GM12801 (cell line): ENCODE results near the gene FILIP1L.

Source experiments
- TF ChIP-seq, protein P1 (sequence below): IDR thresholded peaks from one replicate; pipeline ENCODE4 v1.5.1; 2011; ENCODE audit warnings: control low read depth; ENCODE audit not compliant: insufficient read length; ENCODE audit errors: extremely low read depth

Gene FILIP1L

DNA sequence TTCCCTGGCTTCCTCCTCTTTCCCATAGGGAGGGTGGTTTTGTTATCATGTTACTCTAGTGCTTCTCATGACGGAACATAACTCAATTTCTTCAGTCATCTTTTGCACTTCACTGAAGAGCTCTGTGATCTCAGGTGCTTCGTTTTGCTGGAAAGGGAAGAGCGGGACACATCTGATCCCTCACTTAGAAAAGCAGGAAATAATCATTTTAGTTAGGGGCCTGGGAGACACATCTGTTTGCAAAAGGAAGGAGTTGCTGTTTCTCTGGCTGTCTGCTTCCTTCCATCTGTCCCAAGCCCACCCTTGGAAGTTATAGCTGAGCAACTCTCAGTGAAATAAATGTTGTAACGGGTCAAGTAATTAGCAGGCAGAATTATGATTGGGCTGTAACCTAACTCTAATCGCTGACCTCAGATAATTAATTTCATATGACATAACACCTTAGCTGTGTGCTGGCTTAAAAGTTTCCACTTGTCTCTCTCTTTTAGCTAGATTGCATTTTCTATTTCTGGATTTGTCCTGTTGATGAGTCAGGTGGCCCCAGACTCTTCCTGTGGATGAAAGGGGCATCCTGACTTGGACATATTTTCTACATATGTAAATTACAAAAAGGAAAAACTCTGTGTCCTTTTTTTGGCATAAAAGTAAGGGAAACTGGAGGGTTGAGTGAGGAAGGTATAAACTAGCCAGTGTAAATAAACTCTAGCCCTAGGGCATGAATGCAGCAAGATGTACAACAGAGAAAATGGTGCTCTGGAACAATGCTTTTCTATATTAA, 11.0 kb upstream of the FILIP1L start:
- TF ChIP-seq, protein P1, sequence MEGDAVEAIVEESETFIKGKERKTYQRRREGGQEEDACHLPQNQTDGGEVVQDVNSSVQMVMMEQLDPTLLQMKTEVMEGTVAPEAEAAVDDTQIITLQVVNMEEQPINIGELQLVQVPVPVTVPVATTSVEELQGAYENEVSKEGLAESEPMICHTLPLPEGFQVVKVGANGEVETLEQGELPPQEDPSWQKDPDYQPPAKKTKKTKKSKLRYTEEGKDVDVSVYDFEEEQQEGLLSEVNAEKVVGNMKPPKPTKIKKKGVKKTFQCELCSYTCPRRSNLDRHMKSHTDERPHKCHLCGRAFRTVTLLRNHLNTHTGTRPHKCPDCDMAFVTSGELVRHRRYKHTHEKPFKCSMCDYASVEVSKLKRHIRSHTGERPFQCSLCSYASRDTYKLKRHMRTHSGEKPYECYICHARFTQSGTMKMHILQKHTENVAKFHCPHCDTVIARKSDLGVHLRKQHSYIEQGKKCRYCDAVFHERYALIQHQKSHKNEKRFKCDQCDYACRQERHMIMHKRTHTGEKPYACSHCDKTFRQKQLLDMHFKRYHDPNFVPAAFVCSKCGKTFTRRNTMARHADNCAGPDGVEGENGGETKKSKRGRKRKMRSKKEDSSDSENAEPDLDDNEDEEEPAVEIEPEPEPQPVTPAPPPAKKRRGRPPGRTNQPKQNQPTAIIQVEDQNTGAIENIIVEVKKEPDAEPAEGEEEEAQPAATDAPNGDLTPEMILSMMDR, result no peak

DNA sequence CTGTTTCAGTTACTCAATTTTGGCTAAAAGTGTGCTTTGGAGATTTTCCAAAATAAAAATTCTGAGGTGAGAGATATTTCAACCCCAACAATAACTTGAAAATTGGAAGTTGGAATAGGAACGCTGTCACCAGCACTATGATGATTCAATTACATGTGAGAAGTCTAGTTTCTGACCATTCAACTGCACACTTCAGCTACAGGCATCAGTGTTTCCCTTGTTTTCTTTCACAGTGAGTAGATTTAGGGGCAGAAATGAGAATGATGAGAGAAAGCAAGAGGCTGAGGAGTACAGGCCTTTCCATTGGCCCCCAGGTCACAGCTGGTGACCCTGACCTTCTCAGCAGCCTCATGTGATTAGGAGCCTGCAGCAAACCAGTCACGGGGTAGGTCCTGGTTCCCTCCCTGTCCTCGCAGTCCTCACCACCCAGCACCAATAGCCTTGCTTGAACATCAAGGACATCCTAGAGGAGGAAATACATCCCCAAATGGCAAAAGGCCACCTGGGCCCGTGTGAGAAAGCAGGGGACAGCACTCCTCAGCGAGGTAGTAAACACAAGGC, 10.0 kb upstream of the FILIP1L start:
- TF ChIP-seq, protein P1, result no peak

DNA sequence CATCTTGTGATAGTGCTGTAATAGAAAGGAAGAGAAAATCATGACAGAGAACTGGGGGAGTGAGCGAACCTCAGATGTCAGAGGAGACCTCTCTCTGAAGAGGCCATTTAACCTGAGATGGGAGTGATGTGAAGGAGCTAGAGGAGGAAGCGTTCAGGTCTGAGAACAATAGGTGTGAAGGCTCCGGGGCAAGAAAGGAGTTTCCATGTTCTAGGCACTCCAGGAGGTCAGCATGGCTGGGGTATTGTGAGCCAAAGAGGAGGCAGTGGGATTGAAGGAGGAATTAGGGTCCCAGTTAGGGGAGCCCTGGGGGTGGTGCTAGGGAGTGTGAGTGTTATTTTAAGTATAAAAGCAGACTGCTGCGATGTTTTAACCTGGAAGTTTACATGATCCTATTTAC, 8.8 kb upstream of the FILIP1L start:
- TF ChIP-seq, protein P1, result no peak

DNA sequence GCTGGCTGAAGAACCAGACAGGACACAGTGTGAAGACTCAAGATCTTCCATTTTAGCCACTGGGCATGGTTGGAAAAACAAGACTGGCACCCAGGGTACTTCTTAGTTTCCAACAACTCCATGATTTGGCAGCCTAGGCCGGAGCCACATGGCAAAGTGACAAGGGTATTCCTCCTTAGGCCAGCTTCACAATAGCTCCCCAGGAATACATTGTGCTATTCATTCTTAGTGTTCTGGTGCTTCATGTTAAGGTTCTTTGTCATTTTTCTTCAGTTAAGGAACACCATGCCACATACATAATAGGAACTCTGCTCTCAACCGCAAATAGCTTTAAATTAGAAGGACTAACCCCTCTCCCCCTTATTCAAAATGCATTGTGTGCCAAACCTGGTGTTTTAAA, 8.0 kb upstream of the FILIP1L start:
- TF ChIP-seq, protein P1, result no peak

DNA sequence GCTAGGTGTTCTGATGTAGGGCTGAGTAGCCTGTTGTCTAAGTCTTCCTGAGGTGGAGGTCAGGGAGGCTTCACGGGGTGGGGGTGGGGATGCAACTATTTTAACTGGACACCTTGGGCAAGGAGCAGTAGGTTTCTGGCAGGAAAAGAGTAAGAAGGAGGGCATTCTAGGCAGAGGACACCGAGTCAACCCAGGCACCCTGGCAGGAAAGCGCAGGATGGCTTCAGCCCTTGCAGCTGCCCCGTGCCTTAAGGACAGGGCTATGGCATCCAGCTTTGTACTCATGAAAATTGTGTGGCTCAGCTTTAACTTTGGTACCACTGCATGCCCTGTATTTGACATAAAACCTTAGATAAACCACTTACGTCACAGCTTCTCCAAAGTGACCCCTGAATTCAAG, 6.4 kb upstream of the FILIP1L start:
- TF ChIP-seq, protein P1, result no peak

DNA sequence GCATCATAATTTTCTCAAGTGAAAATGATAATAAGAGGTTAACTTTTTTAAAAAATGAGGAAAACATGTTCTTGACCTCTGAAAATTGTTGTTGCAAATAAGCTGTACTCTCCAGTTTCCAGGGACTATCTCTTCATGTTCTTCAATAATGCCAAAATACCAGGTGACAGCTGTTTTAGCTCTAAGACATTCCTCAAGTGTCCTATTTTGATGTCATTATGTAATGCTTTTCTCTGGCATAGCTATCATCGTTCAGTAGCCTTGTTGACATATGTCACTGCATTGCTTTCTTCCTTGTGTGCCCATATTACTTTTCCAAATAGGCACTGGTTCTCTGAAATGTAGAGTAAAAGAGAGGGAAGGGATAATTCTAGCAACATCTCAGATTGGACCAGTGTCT, 5.7 kb upstream of the FILIP1L start:
- TF ChIP-seq, protein P1, result no peak

DNA sequence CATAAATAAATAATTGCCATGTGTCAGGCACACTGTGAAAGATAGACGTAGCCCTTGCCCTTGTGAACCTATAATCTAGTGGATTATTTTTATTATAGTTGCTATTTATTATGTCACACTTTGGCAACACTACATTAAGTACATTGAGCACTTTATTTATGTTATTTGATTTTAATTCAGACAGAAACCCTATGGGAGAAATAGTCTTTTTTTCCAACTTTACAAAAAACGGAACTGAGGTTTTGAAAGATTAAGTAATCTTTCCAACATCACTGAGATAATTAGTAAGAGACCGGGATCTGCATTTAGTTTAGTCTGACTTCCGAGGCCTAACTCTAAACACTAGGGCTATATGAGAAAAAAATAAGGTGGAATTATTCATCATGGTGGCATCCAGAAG, 2.8 kb upstream of the FILIP1L start:
- TF ChIP-seq, protein P1, result no peak
